ENCODE measurements around the gene LPAR1. TPM values are rescaled to one million over a fixed set of nuclear protein-coding genes. Genes with fewer than 3 reads are reported as not detected.
A peak's percentile ranks its signal among the peaks of the same experiment; 100 is the strongest.

The LPAR1 gene
- total RNA-seq, 6 donors from 2014 or later: 9.3 to 28.7 (median 15.6) TPM

GRCh38 chr9:110932863-110933262 is 105.4 kb downstream of the LPAR1 start:
- DNase-seq (no peak), ATAC-seq (ENCODE audit: low FRiP score in 2 of 2) (no peak)
- TF ChIP-seq POLR2A (IDR thresholded peaks at IDR 0.05): no peak
- TF ChIP-seq EP300 (IDR thresholded peaks at IDR 0.05): no peak
- TF ChIP-seq POLR2AphosphoS5 (IDR thresholded peaks at IDR 0.05): no peak
- no peak for TF ChIP-seq CTCF (IDR thresholded peaks at IDR 0.05)
- Histone ChIP-seq H3K9me3 (no peaks in the 10 kb centered on the region), H3K4me1 (peaks cover 0 to 15% (median 6%) of the 10 kb centered on the region in 4 donors), H3K36me3 (no peaks in the 10 kb centered on the region), H3K27ac (no peak overlapping the region), H3K4me3 (no peak overlapping the region), H3K27me3 (no peaks in the 10 kb centered on the region)
- WGBS, 2 donors: 81 to 85% methylated on average over 3 of the region's 3 CpGs

GRCh38 chr9:110928599-110928998 is 109.7 kb downstream of the LPAR1 start:
- Histone ChIP-seq H3K4me1 (no peaks in the 10 kb centered on the region), H3K9me3 (no peaks in the 10 kb centered on the region), H3K4me3 (no peak overlapping the region), H3K27me3 (no peaks in the 10 kb centered on the region), H3K27ac (no peak overlapping the region), H3K36me3 (no peaks in the 10 kb centered on the region)
- ATAC-seq (ENCODE audit: low FRiP score in 2 of 2) (peak in 1 of 2 donors; percentile 32), DNase-seq (no peak)
- TF ChIP-seq CTCF (IDR thresholded peaks at IDR 0.05) (no peak), POLR2A (IDR thresholded peaks at IDR 0.05) (no peak), EP300 (IDR thresholded peaks at IDR 0.05) (no peak), POLR2AphosphoS5 (IDR thresholded peaks at IDR 0.05) (no peak)
- WGBS, 2 donors: 51 to 83% methylated on average over 2 of the region's 2 CpGs

- DNase-seq (peak in 1 of 2 donors; percentile 83), ATAC-seq (ENCODE audit: low FRiP score in 2 of 2) (peak; percentile 28 to 84)
- H3K4me1 ChIP-seq: no peaks in the 10 kb centered on the region
- TF ChIP-seq POLR2AphosphoS5 (IDR thresholded peaks at IDR 0.05) (peak in 1 of 2 donors; percentile 18), POLR2A (IDR thresholded peaks at IDR 0.05) (no peak), EP300 (IDR thresholded peaks at IDR 0.05) (peak in 1 of 4 donors; percentile 82), CTCF (IDR thresholded peaks at IDR 0.05) (no peak)
- no peaks in the 10 kb centered on the region for H3K9me3 ChIP-seq
- no peaks in the 10 kb centered on the region for H3K36me3 ChIP-seq
- 55 to 68% methylated on average over 10 of the region's 10 CpGs for WGBS, 2 donors
- H3K4me3 ChIP-seq: no peak overlapping the region
- H3K27ac ChIP-seq: no peak overlapping the region
- no peaks in the 10 kb centered on the region for H3K27me3 ChIP-seq
Observed at GRCh38 chr9:110926828-110927487, 111.3 kb downstream of the LPAR1 start.

- H3K9me3 ChIP-seq: no peaks in the 10 kb centered on the region
- no peak overlapping the region for H3K4me3 ChIP-seq
- no peaks in the 10 kb centered on the region for H3K27me3 ChIP-seq
- H3K36me3 ChIP-seq: no peaks in the 10 kb centered on the region
- H3K27ac ChIP-seq: no peak overlapping the region
- TF ChIP-seq POLR2AphosphoS5 (IDR thresholded peaks at IDR 0.05) (no peak), POLR2A (IDR thresholded peaks at IDR 0.05) (no peak), EP300 (IDR thresholded peaks at IDR 0.05) (no peak), CTCF (IDR thresholded peaks at IDR 0.05) (no peak)
- WGBS, 2 donors: 64 to 68% methylated on average over 5 of the region's 5 CpGs
- ATAC-seq (ENCODE audit: low FRiP score in 2 of 2) (no peak), DNase-seq (no peak)
- peaks cover 0 to 5% (median 1%) of the 10 kb centered on the region in 4 donors for H3K4me1 ChIP-seq
Observed at GRCh38 chr9:110923601-110924000, 114.7 kb downstream of the LPAR1 start.

GRCh38 chr9:110922145-110922544 is 116.1 kb downstream of the LPAR1 start:
- ATAC-seq (ENCODE audit: low FRiP score in 2 of 2): no peak
- 74 to 75% methylated on average over 3 of the region's 3 CpGs for WGBS, 2 donors
- Histone ChIP-seq H3K4me1 (peaks cover 0 to 5% (median 3%) of the 10 kb centered on the region in 4 donors), H3K27me3 (no peaks in the 10 kb centered on the region), H3K27ac (no peak overlapping the region), H3K36me3 (no peaks in the 10 kb centered on the region), H3K4me3 (no peak overlapping the region), H3K9me3 (no peaks in the 10 kb centered on the region)
- TF ChIP-seq POLR2A (IDR thresholded peaks at IDR 0.05) (no peak), CTCF (IDR thresholded peaks at IDR 0.05) (no peak), POLR2AphosphoS5 (IDR thresholded peaks at IDR 0.05) (no peak), EP300 (IDR thresholded peaks at IDR 0.05) (no peak)
- DNase-seq: no peak
